ENCODE results near the gene ATCAY.

DNA sequence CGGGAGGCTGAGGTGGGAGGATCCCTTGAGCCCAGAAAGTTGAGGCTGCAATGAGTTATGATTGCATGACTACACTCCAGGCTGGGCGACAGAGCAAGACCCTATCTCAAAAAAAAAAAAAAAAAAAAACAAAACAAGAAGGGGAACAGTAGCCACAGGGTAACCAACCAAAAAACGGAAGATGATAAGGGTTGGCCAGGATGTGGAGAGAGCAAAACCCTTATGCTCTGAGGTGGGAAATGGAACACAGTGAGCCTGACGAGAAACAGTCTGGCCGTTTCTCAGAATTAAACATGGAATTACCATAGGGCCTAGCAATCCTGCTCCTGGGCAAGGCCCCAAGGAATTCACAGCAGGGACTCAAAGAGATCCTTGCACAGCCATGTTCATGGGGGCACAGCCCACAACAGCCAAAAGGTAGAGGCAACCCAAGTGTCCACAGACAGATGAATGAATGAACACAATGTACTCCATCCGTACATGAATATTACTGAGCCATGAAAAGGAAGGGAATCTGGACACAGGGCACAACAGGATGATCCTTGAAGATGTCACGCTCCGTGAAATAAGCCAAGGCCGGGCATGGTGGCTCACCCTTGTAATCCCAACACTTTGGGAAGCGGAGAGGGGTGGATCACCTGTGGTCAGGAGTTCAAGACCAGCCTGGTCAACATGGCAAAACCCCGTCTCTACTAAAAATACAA lies 63.7 kb downstream of the ATCAY start:
- TF ChIP-seq, protein P1, sequence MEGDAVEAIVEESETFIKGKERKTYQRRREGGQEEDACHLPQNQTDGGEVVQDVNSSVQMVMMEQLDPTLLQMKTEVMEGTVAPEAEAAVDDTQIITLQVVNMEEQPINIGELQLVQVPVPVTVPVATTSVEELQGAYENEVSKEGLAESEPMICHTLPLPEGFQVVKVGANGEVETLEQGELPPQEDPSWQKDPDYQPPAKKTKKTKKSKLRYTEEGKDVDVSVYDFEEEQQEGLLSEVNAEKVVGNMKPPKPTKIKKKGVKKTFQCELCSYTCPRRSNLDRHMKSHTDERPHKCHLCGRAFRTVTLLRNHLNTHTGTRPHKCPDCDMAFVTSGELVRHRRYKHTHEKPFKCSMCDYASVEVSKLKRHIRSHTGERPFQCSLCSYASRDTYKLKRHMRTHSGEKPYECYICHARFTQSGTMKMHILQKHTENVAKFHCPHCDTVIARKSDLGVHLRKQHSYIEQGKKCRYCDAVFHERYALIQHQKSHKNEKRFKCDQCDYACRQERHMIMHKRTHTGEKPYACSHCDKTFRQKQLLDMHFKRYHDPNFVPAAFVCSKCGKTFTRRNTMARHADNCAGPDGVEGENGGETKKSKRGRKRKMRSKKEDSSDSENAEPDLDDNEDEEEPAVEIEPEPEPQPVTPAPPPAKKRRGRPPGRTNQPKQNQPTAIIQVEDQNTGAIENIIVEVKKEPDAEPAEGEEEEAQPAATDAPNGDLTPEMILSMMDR (conservative IDR thresholded peaks at IDR 0.05; ENCODE audit: low read length): no peak
- no peak for TF ChIP-seq EZH2phosphoT487 (IDR thresholded peaks at IDR 0.05; ENCODE audit: borderline replicate concordance)
